Activated naive CD4-positive, alpha-beta T cell treated with anti-CD3 and anti-CD28 coated beads, Interleukin-2, amount 50 U/mL, for 16 hours (primary cell): ENCODE data around the gene CXXC5.
"Not testable (repeated sequence)": the region's sequence is repeated elsewhere in the genome, so short reads cannot be mapped to it uniquely, and the experiment has no call there.

Experiments used
- DNase-seq: peaks from one replicate; pipeline ENCODE4 v3.0.0-alpha.2; 2020

Gene CXXC5

DNA sequence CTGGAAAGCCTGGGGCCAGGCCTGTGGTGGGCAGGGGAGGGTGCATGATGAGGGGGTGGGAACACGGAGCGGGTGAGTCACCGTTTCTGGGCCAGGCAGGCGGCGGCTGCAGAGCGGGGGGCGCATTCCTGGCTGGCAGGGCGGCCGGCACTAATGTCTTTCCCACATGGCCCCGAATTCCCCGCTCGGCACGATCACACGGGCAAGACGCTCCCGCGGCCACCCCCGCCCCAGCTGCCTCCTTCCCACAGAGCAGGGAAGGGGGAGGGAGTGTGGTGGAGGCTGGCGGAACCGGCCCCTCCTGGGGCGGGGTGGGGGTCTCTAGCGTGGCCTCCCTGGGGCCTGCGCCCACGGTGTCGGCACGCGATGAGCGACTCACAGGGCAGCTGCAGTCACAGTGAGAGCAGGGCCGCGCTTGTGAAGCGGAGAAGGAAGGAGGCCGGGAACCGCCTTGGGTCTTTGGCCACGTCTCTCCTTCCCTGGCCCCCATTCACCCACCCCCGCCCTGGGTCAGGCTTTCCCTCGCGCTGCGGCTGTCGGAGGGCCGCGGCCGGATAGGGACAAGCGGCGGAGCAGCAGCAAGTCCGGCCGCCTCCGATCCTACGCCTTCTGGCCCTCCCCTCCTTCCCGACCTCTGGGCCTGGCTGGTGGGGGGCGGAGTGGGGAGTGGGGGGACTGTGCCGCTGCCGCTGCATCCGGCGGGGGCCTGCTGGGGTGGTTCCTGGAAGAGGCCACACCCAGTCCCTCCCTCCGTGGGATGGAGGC lies 48.9 kb downstream of the CXXC5 start:
- DNase-seq = peak; percentile 33

GRCh38 chr5:139698490-139699146 lies 50.5 kb downstream of the CXXC5 start:
- DNase-seq = no peak

DNA sequence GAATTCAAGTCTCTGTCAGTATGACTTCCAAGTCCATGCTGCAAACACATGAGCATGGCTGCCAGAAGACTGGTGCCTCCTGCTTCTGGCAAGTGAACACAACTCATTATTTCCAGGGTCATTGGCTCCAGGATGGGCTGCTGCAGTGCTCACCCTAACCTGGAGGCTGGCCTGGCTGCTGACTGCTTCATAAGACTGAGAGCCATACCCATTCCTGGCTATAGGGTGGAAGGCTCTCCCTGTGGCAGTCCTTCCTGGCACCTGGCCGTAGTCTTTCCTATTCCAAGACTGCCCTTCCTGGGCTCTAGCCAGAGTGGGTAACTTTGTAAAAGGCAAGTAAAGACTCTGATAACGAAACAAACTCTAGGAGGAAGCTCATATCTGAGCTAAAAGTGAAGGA lies 51.2 kb downstream of the CXXC5 start:
- DNase-seq = no peak

DNA sequence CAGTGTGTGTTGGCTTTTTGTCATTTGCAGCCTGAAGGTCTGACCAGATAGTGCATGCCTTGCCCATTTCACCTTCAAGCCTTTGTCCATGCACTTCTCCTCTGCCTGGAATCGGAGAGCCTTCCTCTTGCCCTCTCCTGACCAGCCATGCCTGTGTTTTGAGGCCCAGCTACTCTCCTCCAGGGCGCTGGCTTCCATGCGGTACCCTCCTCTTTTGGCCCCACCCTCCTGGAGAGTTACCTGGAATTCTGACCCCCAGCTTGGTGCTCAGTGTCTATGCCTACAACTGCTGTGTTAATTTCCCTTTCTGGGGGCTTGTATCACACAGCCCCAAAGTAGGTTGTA lies 52.5 kb downstream of the CXXC5 start:
- DNase-seq = no peak

DNA sequence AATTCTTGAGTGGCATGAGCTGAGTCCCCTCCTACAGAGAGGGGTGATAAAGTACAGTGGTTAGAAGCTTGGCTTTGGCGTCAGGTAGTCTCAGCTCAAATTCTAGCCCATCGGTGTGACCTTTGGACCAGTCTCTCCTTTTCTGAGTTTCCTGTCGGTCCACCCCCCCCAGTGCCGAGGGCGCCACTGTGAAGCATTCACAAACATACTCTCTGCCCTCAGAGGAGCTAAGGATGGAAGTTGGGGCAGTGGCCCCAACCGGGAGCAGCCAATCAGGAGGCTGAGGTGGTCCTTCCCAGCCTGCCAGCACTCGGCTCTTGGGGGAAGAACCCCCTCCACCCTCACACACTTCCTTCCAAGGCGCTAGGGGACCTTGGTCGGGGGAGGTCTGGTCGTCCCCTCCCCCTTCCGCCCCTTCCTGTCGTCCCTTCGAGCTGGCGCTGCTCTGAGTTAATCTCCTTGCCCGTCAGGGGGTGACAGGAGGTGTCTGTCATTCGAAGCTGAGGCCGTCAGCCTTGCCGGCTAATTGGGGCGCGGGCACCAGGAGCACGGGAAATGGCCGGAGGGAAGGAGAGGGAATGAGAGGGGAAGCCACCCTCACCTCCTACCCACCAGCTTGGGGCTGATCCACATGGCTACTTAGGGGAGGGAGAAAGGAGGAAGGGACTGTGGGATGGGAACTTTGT lies 53.0 kb downstream of the CXXC5 start:
- no peak for DNase-seq

DNA sequence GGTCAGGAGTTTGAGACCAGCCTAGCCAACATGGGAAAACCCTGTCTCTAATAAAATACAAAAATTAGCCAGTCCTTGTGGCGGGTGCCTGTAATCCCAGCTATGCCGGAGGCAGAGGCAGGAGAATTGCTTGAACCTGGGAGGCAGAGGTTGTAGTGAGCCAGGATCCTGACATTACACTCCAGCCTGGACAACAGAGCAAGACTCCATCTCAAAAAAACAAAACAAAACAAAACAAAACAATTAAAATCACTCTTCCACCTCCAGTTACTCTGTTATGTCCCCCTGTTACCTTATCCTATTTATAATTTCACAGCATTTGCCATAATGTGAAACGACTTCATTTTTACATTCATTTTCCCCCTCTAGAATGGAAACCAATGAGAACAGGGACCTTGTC lies 54.4 kb downstream of the CXXC5 start:
- DNase-seq = no peak

DNA sequence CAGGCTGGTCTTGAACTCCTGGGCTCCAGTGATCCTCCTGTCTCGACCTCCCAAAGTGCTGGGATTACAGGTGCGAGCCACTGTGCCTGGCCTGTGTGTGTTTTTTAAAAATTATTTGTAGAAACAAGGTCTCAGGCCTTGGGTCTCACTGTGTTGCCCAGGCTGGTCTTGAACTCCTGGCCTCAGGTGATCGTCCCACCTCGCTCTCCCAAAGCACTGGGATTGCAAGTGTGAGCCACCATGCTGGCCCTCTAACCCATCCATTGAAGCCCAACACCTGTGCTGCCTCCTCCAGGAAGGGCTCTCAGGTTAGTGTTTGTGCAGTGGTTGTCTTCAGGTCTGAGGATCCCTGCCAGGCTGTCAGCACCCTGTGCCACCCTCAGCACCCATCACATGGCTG lies 56.6 kb downstream of the CXXC5 start:
- DNase-seq = no peak

DNA sequence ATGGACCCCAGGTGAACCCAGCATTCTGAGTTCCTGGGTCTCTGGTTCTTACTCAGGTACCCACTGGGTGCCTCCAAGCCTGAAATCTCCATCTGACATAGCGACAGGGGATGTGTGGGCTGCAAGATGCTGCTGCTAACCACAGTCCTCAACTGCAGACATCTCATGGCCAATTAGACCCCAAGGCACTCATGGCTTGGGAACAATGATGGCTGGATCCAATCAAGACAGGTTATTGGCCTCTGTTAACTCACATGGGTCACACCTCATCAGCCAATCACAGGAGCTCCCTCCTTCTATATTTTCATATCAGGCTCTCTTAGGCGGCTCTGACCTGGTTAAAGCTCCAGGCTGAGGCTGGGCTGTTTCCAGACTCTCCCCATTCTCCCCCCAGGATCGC lies 57.0 kb downstream of the CXXC5 start:
- no peak for DNase-seq

DNA sequence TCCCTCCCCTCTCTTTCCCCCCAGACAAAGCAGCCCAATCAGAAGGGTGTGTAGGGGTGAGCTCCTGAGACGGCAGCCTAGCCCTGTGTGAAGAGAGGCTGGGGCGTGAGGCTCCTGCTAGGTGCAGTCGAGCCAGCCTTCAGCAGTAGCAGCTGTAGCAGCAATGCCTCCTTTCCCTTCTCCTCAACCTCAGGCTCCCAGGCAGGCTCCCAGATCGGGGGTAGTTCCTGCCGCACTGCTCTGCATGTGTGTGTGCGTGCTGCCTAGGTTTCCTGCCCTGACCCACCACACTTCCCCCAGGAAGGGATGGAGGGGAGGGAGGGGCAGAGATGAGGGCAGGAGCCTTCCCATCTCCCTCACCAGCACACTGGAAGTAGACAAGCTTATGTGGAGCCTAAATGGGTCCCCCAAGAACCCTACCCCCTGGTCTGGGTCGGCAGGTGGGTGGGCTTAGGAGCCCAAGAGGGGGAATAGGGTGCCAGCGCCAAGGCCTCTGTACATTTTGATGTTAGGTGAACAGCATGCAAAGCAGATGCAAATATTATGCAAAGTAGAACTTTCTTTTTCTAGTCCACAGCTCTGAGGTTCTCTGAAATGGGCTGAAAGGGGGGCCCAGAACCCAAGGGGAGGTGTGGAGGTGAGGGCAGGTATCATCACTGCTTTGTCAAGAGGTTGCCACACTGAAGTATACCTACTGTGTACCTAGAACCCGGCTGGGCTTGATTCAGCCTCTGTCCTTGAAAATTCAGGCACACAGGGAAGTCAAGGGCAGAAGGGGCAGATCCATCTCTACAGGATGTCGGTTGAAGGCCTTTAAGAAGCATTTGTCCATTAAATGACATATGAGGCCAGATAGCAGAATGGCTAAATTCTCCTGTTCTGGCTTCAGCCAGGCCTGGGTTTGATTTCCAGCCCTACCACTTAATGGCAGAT lies 57.8 kb downstream of the CXXC5 start:
- DNase-seq = no peak

- no peak for DNase-seq
Observed at GRCh38 chr5:139707445-139708003, 59.4 kb downstream of the CXXC5 start.

DNA sequence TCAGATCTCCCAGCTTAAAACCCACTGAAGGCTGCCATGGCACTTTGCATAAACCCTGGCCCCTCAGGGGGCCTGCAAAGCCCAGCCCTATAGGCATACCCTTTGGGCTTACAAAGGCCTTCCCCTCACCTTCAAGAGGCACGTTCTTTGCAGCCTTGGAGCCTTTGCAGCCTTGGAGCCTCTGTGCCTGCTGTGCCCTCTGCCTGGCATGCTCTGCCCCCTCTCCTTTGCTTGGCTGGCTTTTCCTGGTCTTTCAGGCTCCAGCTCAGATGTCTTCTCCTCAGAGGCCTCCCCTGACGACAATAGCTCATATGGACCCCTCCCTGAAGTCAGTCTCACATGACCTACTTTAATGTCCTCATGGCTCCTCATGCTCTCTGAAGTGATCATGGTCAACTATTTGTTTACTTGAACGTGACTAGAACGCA lies 60.3 kb downstream of the CXXC5 start:
- DNase-seq = no peak

- DNase-seq = no peak
Observed at GRCh38 chr5:139708877-139709581, 60.9 kb downstream of the CXXC5 start.

- no peak for DNase-seq
Observed at GRCh38 chr5:139709582-139710318, 61.6 kb downstream of the CXXC5 start.

- peak; percentile 59 for DNase-seq
Observed at GRCh38 chr5:139710319-139711066, 62.3 kb downstream of the CXXC5 start.

GRCh38 chr5:139711067-139711905 lies 63.1 kb downstream of the CXXC5 start:
- DNase-seq = peak; percentile 58

GRCh38 chr5:139711906-139712224 lies 63.7 kb downstream of the CXXC5 start:
- no peak for DNase-seq

DNA sequence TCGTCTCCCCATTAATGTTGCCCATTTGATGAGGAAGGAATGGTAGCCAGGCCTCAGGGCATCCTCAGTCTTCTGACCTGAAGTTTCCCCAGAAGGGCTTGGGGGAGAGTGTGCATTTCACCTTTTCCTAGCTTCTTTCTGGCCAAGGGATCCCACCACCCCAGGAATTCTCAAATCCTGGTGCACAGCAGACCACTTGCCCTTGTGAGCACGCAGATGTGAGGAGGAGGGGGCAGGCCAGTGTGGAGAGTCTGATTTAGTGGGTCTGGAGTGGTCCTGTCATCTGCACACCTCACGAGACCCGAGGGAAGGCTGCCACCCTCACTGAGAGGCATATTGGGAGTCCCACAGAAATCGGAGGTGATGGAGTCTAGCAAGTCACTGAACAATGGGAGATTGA lies 64.3 kb downstream of the CXXC5 start:
- no peak for DNase-seq

GRCh38 chr5:139713898-139714297 lies 65.7 kb downstream of the CXXC5 start:
- DNase-seq = not testable (repeated sequence)

- DNase-seq = no peak
Observed at GRCh38 chr5:139717221-139717620, 69.1 kb downstream of the CXXC5 start.

DNA sequence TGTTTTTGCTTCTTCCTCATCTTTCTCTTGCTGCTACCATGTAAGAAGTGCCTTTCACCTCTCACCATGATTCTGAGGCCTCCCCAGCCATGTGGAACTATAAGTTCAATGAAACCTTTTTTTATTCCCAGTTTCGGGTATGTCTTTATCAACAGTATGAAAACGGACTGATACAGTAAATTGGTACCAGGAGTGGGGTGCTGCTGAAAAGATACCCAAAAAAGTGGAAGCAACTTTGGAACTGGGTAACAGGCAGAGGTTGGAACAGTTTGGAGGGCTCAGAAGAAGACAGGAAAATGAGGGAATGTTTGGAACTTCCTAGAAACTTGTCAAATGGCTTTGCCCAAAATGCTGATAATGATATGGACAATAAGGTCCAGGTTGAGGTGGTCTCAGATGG lies 70.3 kb downstream of the CXXC5 start:
- DNase-seq = not testable (repeated sequence)
